Measurements from ENCODE around the gene MTSS2. TPM values are rescaled to one million over a fixed set of nuclear protein-coding genes. Genes with fewer than 3 reads are reported as not detected.

The MTSS2 gene
- total RNA-seq, 1 donor from 2014 or later, result 82.6 TPM

DNA sequence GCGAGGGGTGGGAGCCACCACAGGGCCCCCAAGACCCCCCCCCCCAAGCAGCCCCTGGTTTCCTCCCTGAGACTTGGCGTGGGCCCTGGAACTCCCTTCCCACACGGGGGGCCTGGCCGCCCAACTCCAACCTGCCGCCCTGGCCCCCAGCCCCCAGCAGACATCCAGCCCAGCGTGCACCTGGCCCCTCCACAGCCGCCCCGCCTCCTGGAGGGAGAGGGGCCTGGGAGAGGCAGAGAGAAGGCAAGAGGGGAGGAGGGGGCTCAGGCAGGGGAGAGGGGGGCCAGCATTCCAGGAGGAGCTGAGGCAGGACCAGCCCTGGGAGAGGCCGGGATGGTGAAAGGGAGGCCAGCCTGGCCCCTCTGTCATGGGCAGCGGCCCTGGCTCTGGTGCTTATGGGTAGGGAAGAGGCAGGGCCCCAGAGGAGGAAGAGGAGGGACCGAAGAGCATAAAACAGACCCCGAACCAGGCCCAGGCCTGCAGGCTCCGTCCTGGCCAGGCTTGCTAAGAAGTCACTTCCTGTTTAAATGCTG lies 22.8 kb downstream of the MTSS2 start:
- Mint-ChIP-seq H3K9me3 (ENCODE audit: unreplicated experiment) (no peaks in the 10 kb centered on the region), H3K27ac (ENCODE audit: unreplicated experiment) (no peak overlapping the region), H3K27me3 (ENCODE audit: unreplicated experiment) (peaks cover 7% of the 10 kb centered on the region)

DNA sequence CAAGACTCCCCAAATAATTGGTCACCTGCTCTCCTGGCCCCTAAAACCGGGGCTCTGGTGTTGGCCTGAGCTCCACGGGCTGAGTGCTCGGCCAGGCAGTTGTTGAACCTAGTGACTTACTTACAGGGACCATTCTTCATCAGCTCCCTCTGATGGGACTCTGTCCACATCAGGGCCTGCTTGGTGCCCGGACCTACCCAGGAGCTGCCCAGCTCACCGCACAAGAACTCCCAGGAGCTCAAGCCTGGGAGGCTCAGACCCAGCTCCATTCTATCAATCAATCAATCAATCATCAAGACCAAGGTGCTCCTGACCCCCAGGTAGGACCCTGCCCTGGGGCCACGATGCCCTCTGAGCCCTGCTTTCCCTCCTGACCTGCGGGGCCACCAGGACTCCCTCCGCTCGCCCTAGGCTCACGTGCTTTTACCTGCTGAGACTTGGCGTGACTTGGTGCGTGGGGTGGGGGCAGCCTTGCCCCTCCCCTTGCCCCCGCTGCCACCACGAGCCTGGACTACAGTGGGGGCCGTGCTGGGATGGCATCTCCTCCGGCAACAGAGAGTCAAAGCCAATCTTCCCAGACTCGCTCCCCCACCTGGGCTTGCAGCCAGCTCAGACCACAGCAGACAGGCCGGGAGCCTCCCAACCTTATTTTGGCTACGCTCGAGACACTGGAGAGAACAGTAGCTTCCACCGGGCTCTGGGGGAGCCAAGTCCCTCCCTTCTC lies 23.8 kb downstream of the MTSS2 start:
- no peak overlapping the region for H3K27ac Mint-ChIP-seq (ENCODE audit: unreplicated experiment)
- H3K36me3 Mint-ChIP-seq (ENCODE audit: low read depth, unreplicated experiment), result peaks cover 14% of the 10 kb centered on the region
- TF ChIP-seq, protein P1, sequence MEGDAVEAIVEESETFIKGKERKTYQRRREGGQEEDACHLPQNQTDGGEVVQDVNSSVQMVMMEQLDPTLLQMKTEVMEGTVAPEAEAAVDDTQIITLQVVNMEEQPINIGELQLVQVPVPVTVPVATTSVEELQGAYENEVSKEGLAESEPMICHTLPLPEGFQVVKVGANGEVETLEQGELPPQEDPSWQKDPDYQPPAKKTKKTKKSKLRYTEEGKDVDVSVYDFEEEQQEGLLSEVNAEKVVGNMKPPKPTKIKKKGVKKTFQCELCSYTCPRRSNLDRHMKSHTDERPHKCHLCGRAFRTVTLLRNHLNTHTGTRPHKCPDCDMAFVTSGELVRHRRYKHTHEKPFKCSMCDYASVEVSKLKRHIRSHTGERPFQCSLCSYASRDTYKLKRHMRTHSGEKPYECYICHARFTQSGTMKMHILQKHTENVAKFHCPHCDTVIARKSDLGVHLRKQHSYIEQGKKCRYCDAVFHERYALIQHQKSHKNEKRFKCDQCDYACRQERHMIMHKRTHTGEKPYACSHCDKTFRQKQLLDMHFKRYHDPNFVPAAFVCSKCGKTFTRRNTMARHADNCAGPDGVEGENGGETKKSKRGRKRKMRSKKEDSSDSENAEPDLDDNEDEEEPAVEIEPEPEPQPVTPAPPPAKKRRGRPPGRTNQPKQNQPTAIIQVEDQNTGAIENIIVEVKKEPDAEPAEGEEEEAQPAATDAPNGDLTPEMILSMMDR (IDR thresholded peaks at IDR 0.05; ENCODE audit: unreplicated experiment), result no peak

More for the DNA sequence above, 22.8 kb downstream of the MTSS2 start:
- DNase-seq (ENCODE audit: low spot score), result no peak
- TF ChIP-seq, protein P1 (IDR thresholded peaks at IDR 0.05; ENCODE audit: unreplicated experiment), result no peak
- Mint-ChIP-seq H3K36me3 (ENCODE audit: low read depth, unreplicated experiment) (peaks cover 21% of the 10 kb centered on the region), H3K4me3 (ENCODE audit: unreplicated experiment) (no peak overlapping the region), H3K4me1 (ENCODE audit: unreplicated experiment) (peaks cover 3% of the 10 kb centered on the region)

DNA sequence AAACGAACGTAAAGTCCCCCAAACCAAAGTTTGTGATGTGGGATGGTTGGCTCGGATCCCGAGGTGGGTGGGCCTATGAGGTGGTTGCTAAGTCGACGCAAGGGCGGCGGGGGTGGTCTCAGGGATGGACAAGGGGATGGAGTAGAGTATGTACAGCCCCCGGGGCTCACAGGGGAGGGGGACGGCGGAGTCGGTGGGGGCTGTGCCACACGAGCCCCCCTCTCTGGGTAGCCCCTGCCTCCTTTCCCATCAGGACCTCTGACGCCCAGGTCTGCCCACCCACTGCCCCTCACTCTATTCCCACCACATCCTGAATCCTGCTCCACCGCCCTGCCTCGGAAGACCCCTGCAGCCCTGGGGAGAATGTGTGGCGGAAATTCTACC lies 24.3 kb downstream of the MTSS2 start:
- H3K4me1 Mint-ChIP-seq (ENCODE audit: unreplicated experiment), result peaks cover 3% of the 10 kb centered on the region
- no peaks in the 10 kb centered on the region for H3K9me3 Mint-ChIP-seq (ENCODE audit: unreplicated experiment)
- peaks cover 7% of the 10 kb centered on the region for H3K27me3 Mint-ChIP-seq (ENCODE audit: unreplicated experiment)
- H3K27ac Mint-ChIP-seq (ENCODE audit: unreplicated experiment), result no peak overlapping the region
- no peak overlapping the region for H3K4me3 Mint-ChIP-seq (ENCODE audit: unreplicated experiment)
- no peak for DNase-seq (ENCODE audit: low spot score)
- TF ChIP-seq, protein P1 (IDR thresholded peaks at IDR 0.05; ENCODE audit: unreplicated experiment), result no peak
- H3K36me3 Mint-ChIP-seq (ENCODE audit: low read depth, unreplicated experiment), result peaks cover 10% of the 10 kb centered on the region

More for the DNA sequence above, 23.8 kb downstream of the MTSS2 start:
- DNase-seq (ENCODE audit: low spot score), result no peak
- no peak overlapping the region for H3K4me3 Mint-ChIP-seq (ENCODE audit: unreplicated experiment)
- no peaks in the 10 kb centered on the region for H3K9me3 Mint-ChIP-seq (ENCODE audit: unreplicated experiment)
- peaks cover 3% of the 10 kb centered on the region for H3K4me1 Mint-ChIP-seq (ENCODE audit: unreplicated experiment)
- peaks cover 7% of the 10 kb centered on the region for H3K27me3 Mint-ChIP-seq (ENCODE audit: unreplicated experiment)

DNA sequence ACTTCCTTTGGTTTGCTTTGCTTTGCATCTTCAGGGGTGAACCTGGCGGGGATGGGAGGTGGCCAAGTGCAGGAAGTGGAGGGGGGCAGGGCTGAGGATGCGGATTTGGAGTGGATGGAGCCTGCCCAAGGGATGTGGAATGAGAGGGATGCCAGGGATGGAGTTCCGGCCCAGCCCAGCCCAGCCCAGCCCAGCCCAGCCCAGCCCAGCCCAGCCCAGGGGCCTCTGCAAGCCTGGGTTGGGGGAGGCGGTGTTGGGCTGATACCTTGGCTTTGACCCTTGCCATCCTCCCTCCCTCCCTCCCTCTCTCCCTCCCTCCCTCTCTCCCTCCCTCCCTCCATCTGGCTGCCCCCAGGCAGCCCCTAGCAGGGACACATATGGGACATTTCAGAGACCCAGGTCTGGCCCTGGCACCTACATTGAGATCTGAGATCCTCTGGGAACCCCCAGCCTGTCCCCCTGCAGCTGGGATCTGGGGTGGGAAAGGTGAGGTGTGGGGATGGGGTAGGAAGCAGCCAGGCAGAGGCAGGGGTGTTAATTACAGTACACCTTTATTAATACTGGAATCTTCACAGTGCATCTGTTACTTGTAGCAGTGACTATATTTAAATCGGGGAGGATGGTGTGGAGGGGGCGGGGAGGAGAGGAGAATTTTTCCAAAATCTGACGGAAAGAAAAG lies 25.0 kb downstream of the MTSS2 start:
- Mint-ChIP-seq H3K36me3 (ENCODE audit: low read depth, unreplicated experiment) (peaks cover 3% of the 10 kb centered on the region), H3K9me3 (ENCODE audit: unreplicated experiment) (no peaks in the 10 kb centered on the region), H3K27ac (ENCODE audit: unreplicated experiment) (no peak overlapping the region), H3K4me1 (ENCODE audit: unreplicated experiment) (peaks cover 3% of the 10 kb centered on the region), H3K27me3 (ENCODE audit: unreplicated experiment) (peaks cover 6% of the 10 kb centered on the region), H3K4me3 (ENCODE audit: unreplicated experiment) (no peak overlapping the region)
- TF ChIP-seq, protein P1 (IDR thresholded peaks at IDR 0.05; ENCODE audit: unreplicated experiment), result no peak
- no peak for DNase-seq (ENCODE audit: low spot score)
